Stomach (tissue), 4 donors: Measurements from ENCODE around the gene LHFPL6.

ENCODE experiments used
- CTCF ChIP-seq, 7 experiments: fragments of 450-650 bp in 4 of 7; fragments of 200-600 bp in 3 of 7; sonication (generic) in 3 of 7; IDR thresholded peaks; one replicate each; pipeline ENCODE4 v1.5.1; 2016 to 2019; ENCODE audit warnings: antibody characterized with exemption in 7 of 7, control low read depth in 2 of 7, mild to moderate bottlenecking in 1 of 7
- POLR2A ChIP-seq, 4 donors: fragments of 450-650 bp; IDR thresholded peaks; one replicate each; pipeline ENCODE4 v1.6.1; 2016; ENCODE audit warnings: antibody characterized with exemption in 4 of 4, control low read depth in 2 of 4, mild to moderate bottlenecking in 1 of 4, moderate library complexity in 1 of 4
- POLR2AphosphoS5 ChIP-seq, 3 donors: sonication (generic); formaldehyde crosslinking; IDR thresholded peaks; one replicate each; pipeline ENCODE4 v1.6.1; 2016; ENCODE audit warnings: antibody characterized with exemption in 3 of 3

- TF ChIP-seq POLR2A (IDR thresholded peaks at IDR 0.05), result no peak
- TF ChIP-seq CTCF (IDR thresholded peaks at IDR 0.05), result no peak
- TF ChIP-seq POLR2AphosphoS5 (IDR thresholded peaks at IDR 0.05), result no peak
These were observed 69.3 kb downstream of the LHFPL6 start for GRCh38 chr13:39533651-39534150.
